Loucy (cell line): Measurements from ENCODE around the gene ULK1.
"Not testable (repeated sequence)": the region's sequence is repeated elsewhere in the genome, so short reads cannot be mapped to it uniquely, and the experiment has no call there.

Experiments used
- H2AFZ ChIP-seq: fragments of 200-600 bp; sonication (generic); 2 replicates; pipeline ENCODE4 v1.6.0; 2016; ENCODE audit warnings: antibody characterized with exemption, mild to moderate bottlenecking, low read length, moderate library complexity
- H3F3A ChIP-seq: fragments of 200-600 bp; 2 replicates; pipeline ENCODE4 v1.6.0; 2016; ENCODE audit warnings: antibody characterized with exemption, low read depth, mild to moderate bottlenecking
- H3K27me3 ChIP-seq: fragments of 200-600 bp; sonication (generic); 2 replicates; pipeline ENCODE4 v1.6.1; 2014; ENCODE audit warnings: low read length, mild to moderate bottlenecking; ENCODE audit not compliant: insufficient read depth, poor library complexity, severe bottlenecking
- H3K36me3 ChIP-seq: fragments of 200-600 bp; sonication (generic); 2 replicates; pipeline ENCODE4 v1.6.1; 2016; ENCODE audit warnings: low read length; ENCODE audit not compliant: insufficient read depth
- H3K4me1 ChIP-seq: fragments of 200-600 bp; sonication (generic); 2 replicates; pipeline ENCODE4 v1.5.1; 2014; ENCODE audit warnings: low read length, mild to moderate bottlenecking; ENCODE audit not compliant: insufficient read depth, poor library complexity, severe bottlenecking
- H3K4me2 ChIP-seq: fragments of 200-600 bp; sonication (generic); 2 replicates; pipeline ENCODE4 v1.6.0; 2014; ENCODE audit warnings: antibody characterized with exemption, low read length, low read depth, mild to moderate bottlenecking; ENCODE audit not compliant: poor library complexity, severe bottlenecking
- H3K4me3 ChIP-seq: fragments of 200-600 bp; sonication (generic); 2 replicates; pipeline ENCODE4 v1.5.1; 2014; ENCODE audit warnings: low read length, mild to moderate bottlenecking, mixed read lengths; ENCODE audit not compliant: poor library complexity, severe bottlenecking
- H3K79me2 ChIP-seq: fragments of 200-600 bp; sonication (generic); 2 replicates; pipeline ENCODE4 v1.6.1; 2014; ENCODE audit warnings: low read length; ENCODE audit not compliant: insufficient read depth
- H3K9ac ChIP-seq: fragments of 200-600 bp; sonication (generic); 2 replicates; pipeline ENCODE4 v1.6.0; 2014; ENCODE audit warnings: mild to moderate bottlenecking, low read depth, low read length, moderate library complexity; ENCODE audit not compliant: poor library complexity, severe bottlenecking
- H3K9me2 ChIP-seq: fragments of 200-600 bp; sonication (generic); replicated peaks from 2 replicates; pipeline ENCODE4 v1.6.1; 2016; ENCODE audit warnings: low read depth, low read length, mixed read lengths
- H3K9me3 ChIP-seq: fragments of 200-600 bp; sonication (generic); 2 replicates; pipeline ENCODE4 v1.6.1; 2014; ENCODE audit warnings: mild to moderate bottlenecking, antibody characterized with exemption, low read length, low read depth; ENCODE audit not compliant: insufficient read depth
- H4K20me1 ChIP-seq: fragments of 200-600 bp; sonication (generic); 2 replicates; pipeline ENCODE4 v1.6.0; 2014; ENCODE audit warnings: antibody characterized with exemption, low read length, mild to moderate bottlenecking; ENCODE audit not compliant: insufficient read depth, poor library complexity, severe bottlenecking
- CTCF ChIP-seq: fragments of 200-600 bp; sonication (generic); conservative IDR thresholded peaks from 2 replicates; pipeline ENCODE4 v1.5.1; 2014; ENCODE audit warnings: mild to moderate bottlenecking, antibody characterized with exemption, low read length
- EZH2phosphoT487 ChIP-seq: fragments of 200-600 bp; IDR thresholded peaks from 2 replicates; pipeline ENCODE4 v1.6.1; 2018; ENCODE audit warnings: antibody characterized with exemption, mild to moderate bottlenecking, moderate library complexity, borderline replicate concordance

ULK1 gene

GRCh38 chr12:131948166-131948712 is 53.8 kb downstream of the ULK1 start:
- peaks cover 28% of the 10 kb centered on the region for H4K20me1 ChIP-seq
- H3K27me3 ChIP-seq: no peaks in the 10 kb centered on the region
- H3K9ac ChIP-seq: no peak overlapping the region
- peaks cover 33% of the 10 kb centered on the region for H3K4me1 ChIP-seq
- H3K4me3 ChIP-seq: peak overlapping the region; percentile 98
- H3K79me2 ChIP-seq: peaks cover 34% of the 10 kb centered on the region
- H3K9me3 ChIP-seq: no peaks in the 10 kb centered on the region
- peaks cover 11% of the 10 kb centered on the region; the same call in 1 of the 2 replicates for H3F3A ChIP-seq
- no peaks in the 10 kb centered on the region for H3K9me2 ChIP-seq
- H3K4me2 ChIP-seq: peak overlapping the region; percentile 75
- no peak for TF ChIP-seq CTCF
- TF ChIP-seq EZH2phosphoT487: no peak
- H3K36me3 ChIP-seq: no peaks in the 10 kb centered on the region; the same call in 1 of the 2 replicates
- no peak overlapping the region for H2AFZ ChIP-seq

GRCh38 chr12:131948713-131949430 is 54.5 kb downstream of the ULK1 start:
- not testable (repeated sequence) for H3K36me3 ChIP-seq, H3K27me3 ChIP-seq, H3K9me3 ChIP-seq, H3K9me2 ChIP-seq
- peak overlapping the region; percentile 81; the same call in 1 of the 2 replicates for H2AFZ ChIP-seq
- peak overlapping the region; percentile 98 for H3K4me3 ChIP-seq
- peak overlapping the region; percentile 75 for H3K4me2 ChIP-seq
- peaks cover 33% of the 10 kb centered on the region for H4K20me1 ChIP-seq
- peaks cover 38% of the 10 kb centered on the region for H3K4me1 ChIP-seq
- H3K9ac ChIP-seq: peak overlapping the region; percentile 56
- H3K79me2 ChIP-seq: peaks cover 41% of the 10 kb centered on the region
- H3F3A ChIP-seq: peaks cover 11% of the 10 kb centered on the region; the same call in 1 of the 2 replicates

- Histone ChIP-seq H3K9me2 (no peaks in the 10 kb centered on the region), H3K79me2 (peaks cover 48% of the 10 kb centered on the region), H4K20me1 (peaks cover 39% of the 10 kb centered on the region), H3K9me3 (no peaks in the 10 kb centered on the region), H3F3A (peaks cover 11% of the 10 kb centered on the region; the same call in 1 of the 2 replicates), H3K36me3 (no peaks in the 10 kb centered on the region), H3K9ac (peak within 1 kb of the TSS; percentile 94), H3K4me1 (peaks cover 42% of the 10 kb centered on the region), H3K27me3 (no peaks in the 10 kb centered on the region), H3K4me2 (peak within 1 kb of the TSS; percentile 92), H3K4me3 (peak within 1 kb of the TSS; percentile 98), H2AFZ (peak within 1 kb of the TSS; percentile 81)
- TF ChIP-seq CTCF (peak; percentile 53), EZH2phosphoT487 (no peak)
These were observed 55.2 kb downstream of the ULK1 start, which contains the start of gene EP400 for GRCh38 chr12:131949431-131950181. Gene EP400 (plus strand): TSS chr12:131949942. CDS start chr12:131960620, 10,678 bp downstream.
